HG03039 (cell line): ENCODE results near the gene FGF18.
"Not testable (repeated sequence)": the region's sequence is repeated elsewhere in the genome, so short reads cannot be mapped to it uniquely, and the experiment has no call there.

Experiments
- ATAC-seq: cut with Tn5 transposase; IDR thresholded peaks from one replicate; pipeline ENCODE4 v1.9.1; 2021; ENCODE audit warnings: mild to moderate bottlenecking, moderate library complexity; ENCODE audit not compliant: unreplicated experiment

The FGF18 gene, protein sequence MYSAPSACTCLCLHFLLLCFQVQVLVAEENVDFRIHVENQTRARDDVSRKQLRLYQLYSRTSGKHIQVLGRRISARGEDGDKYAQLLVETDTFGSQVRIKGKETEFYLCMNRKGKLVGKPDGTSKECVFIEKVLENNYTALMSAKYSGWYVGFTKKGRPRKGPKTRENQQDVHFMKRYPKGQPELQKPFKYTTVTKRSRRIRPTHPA

DNA sequence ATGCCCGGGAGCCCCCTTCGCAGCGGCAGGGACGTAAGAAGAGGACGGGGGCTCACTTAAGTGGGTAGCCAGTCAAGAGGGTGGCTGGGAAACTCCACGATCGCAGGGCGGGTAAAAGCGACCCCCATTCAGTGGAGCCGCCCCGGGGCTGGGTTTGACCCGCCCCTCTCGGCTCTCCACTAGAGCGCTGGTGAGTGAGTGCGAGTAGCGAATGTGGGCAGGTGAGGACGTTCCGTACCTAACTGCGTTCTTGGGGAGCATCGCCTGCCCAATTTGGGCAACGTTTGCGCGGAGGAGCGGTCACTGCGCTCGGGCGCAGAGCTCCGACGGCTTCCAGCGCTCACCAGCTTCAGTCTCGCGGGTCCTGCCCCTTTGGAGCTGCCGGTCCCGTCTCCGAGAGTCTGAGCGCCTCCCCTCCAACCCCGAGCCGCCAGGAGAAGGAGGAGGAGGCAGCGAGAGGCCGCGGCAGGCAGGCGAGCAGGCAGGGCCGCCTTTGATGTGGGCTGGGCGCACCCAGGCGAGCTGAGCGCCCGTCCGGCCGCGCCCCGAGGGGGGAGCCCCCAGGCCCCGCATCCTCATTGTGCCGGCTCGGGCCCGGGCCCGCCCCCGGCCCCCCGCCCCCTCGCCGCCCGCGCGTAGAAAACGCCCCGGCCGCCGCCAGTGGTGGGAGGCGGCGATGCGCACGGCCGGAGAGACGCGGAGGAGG is at the start of gene FGF18:
Gene FGF18, plus strand, starts transcription at position 666 of the 706 bp plus-strand sequence. CDS start 553 bp downstream, outside the sequence.
- no peak for ATAC-seq

DNA sequence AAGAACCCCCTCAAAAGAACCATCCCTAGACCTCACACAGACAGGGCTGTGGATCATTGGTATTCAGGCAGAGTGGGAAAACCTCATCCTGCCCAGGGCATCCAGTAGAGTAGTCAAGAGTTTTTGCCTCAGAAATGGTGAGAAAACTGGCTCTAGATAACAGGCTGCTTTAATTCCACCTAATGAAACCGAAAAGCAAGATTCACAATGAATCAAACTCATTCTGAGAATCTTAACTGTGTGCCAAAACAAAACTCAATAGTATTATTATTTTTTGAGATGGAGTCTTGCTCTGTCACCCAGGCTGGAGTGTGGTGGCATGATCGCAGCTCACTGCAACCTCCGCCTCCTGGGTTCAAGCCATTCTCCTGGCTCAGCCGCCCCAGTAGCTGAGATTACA is 49.5 kb upstream of the FGF18 start:
- no peak for ATAC-seq

DNA sequence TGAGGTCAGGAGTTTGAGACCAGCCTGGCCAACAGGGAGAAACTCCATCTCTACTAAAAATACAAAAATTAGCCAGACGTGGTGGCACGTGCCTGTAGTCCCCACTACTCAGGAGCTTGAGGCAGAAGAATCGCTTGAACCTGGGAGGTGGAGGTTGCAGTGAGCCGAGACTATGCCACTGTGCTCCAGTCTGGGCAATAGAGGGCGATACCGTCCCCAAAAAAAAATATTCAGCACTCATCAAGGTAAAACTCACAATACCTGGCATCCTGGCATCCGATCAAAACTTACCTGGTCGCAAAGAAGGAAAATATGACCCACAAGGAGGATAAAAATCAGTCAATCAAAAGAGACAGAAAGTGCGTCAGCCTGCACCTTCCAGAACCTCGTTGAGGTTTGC is 48.6 kb upstream of the FGF18 start:
- not testable (repeated sequence) for ATAC-seq

DNA sequence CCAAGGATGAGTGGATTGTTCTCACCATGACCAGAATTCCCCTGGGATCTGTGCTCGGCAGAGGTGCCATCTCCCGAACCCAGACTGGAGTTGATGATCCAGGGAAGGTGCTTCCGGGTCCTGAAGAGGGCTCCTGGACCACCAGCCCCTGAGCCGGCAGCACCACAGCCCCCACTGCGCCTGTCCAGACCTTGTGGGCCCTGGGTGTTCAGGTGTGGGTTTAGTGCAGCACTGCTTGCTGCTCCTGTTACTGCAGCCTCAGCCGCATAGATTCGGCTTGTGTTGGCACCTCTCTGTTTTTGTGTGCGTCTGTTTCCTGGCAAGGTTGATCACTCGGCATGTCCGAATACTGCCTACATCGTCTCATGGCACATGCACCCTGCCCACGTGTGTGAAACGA is 48.1 kb upstream of the FGF18 start:
- ATAC-seq = no peak

DNA sequence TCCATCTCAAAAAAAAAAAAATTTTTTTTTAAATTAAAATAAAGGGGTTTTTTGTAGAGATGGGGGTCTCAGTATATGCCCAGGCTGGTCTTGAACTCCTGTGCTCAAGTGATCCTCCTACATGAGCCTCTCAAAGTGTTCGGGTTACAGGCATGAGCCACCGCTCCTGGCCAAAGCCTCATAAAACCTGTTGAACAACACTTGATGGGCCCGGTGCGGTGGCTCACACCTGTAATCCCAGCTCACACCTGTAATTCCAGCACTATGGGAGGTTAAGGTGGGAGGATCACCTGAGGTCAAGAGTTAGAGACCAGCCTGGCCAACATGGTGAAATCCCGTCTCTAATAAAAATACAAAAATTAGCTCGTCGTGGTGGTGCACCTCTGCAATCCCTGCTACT is 39.5 kb upstream of the FGF18 start:
- no peak for ATAC-seq

DNA sequence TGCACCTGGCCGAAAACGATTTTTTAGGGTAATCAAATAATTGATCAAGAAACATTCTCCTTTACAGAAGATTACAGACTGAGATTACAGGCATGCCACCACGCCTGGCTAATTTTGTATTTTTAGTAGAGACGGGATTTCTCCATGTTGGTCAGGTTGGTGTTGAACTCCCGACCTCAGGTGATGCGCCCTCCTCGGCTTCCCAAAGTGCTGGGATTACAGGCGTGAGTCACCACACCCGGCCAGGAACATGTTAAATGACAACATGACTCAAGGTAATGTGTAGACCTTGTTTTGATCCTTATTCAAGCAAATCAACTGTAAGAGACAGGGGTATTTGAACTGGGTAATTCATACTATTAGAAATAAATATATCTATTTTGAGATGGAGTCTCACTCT is 35.0 kb upstream of the FGF18 start:
- not testable (repeated sequence) for ATAC-seq

DNA sequence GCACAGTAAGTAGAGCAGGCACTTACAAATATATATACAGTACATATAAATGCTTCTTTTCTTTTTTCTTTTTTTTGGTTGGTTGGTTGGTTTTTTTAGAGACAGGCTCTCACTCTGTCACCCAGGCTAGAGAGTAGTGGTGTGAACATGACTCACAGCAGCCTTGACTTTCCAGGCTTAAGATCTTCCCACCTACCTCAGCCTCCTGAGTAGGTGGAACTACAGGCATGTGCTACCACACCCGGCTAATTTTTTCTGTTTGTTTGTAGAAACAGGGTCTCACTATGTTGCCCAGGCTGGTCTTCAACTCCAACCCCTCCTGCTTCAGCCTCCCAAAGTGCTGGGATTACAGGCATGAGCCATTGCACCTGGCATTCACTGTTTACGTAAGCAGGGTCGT is 34.4 kb upstream of the FGF18 start:
- ATAC-seq = not testable (repeated sequence)

DNA sequence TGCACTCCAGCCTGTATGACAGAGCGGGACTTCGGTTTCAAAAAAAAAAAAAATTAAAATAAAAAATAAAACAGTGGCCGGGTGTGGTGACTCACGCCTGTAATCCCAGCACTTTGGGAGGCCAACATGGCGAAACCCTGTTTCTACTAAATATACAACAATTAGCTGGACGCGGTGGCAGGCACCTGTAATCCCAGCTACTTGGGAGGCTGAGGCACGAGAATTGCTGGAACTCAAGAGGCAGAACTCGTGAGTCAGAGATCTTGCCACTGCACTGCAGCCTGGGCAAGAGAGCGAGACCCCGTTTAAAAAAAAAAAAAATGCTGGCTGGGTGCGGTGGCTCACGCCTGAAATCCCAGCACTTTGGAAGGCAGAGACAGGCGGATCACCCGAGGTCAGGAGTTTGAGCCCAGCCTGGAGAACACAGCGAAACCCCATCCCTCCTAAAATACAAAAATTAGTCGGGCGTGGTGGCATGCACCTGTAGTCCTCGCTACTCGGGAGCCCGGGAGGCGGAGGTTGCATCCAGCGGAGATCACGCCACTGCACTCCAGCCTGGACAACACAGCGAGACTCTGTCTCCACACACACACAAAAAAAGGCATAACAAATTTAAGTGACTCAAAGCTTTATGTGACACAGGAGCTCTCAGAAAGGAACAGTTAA is 33.3 kb upstream of the FGF18 start:
- no peak for ATAC-seq

DNA sequence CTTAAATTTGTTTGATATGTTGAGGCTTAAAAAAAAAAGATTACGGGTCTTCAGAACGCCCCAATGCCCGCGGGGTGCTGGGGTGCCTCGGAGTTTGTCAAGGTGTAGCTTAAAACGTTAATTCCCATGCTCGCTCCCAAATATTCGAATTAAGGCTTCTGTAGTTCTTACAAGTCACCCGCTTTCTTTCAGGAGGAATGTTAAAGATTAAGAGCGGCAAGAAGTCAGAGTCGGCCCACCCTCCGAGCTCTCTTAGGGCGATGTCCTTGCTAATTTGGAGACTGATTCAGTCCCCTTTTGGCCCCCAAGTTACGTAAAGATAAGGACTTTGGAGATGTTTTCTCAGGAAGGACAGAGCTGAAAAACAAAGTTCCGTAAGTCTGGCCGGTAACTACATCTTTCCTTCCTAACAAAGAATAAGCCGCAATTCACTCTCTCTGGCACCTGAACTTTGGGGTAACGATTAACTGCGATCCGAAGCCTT is 32.5 kb upstream of the FGF18 start:
- no peak for ATAC-seq

DNA sequence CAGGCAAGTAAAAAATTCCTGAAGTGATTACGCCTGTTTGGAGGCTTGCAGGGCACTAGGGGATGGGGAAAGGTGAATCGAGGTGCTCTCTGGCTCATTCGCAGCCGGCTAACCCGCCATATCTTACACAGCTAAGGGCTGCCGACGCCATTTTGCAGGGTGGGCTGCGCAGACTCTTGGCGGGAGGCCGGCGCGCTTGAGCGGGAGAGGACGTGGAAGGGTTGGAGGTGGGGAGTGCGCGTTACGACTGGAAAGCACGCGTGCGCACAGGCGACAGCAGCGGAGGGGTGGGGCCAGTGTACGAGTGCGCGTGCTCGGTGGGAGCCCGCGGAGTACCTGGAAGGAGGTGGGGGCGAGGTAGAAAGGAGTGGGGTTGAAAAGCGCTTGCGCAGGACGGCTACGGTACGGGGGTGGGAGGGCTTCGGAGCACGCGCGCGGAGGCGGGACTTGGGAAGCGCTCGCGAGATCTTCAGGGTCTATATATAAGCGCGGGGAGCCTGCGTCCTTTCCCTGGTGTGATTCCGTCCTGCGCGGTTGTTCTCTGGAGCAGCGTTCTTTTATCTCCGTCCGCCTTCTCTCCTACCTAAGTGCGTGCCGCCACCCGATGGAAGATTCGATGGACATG is 32.0 kb upstream of the FGF18 start, which contains the start of gene NPM1:
Gene NPM1, plus strand, starts transcription at position 505 of the 625 bp plus-strand sequence. Its CDS starts 100 bp downstream, at position 605.
- peak; percentile 74 for ATAC-seq

DNA sequence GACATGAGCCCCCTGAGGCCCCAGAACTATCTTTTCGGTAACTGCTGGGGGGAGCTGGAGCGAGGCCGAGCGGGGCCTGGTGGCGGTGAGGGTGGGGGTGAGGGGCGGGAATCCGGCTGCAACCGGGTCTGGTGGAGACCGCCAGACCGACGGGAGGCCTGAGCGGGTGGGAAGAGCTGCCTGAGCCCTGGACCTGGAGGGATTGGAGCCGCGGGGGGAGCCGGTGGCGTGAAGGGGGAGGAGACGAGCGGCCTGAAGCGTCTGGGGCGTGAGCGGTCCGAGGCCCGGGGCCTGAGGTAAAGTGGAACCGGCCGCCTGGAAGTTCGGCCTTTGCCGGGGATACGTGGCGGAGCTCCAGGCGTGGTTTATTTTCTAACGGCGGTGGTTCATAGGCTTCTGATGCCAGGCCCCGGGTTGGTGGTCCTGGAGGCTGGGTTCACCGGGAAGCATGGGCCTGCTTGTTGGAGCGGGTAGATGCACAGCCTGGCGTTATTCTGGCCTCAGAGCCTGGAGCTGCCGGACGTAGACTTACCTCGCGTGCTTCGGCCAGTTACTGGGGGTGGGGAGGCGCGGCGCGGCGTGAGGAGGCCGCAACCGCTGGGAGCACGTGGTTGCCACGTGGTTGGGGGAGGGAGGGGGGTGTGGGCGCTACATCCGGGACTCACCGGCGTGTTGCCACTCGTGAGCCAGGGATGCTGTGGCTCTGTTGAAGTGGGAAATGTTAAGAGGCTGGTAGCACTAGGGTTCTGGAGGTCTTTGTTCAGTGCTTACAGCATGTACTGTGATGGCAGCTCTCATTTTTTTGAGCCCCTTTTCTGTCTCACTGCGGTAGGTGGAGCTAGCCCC is 31.3 kb upstream of the FGF18 start:
- ATAC-seq = peak; percentile 28

DNA sequence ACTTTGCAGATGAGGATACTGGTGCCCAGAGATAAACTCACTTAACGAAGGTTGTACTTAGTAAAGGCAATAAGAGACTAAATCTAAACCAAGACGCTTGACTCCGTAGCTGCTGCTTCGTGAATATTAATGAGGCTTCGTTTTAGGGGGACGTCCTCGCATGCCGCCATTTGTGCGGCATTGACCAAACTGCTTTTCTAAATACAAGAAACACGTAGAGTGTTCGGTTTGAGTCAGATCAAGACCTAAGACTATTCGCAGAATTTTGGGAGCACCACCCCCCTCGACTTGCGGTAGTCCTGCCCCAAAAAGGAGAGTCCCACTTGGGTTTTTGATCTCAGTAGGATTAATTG is 30.7 kb upstream of the FGF18 start:
- ATAC-seq = peak; percentile 4

DNA sequence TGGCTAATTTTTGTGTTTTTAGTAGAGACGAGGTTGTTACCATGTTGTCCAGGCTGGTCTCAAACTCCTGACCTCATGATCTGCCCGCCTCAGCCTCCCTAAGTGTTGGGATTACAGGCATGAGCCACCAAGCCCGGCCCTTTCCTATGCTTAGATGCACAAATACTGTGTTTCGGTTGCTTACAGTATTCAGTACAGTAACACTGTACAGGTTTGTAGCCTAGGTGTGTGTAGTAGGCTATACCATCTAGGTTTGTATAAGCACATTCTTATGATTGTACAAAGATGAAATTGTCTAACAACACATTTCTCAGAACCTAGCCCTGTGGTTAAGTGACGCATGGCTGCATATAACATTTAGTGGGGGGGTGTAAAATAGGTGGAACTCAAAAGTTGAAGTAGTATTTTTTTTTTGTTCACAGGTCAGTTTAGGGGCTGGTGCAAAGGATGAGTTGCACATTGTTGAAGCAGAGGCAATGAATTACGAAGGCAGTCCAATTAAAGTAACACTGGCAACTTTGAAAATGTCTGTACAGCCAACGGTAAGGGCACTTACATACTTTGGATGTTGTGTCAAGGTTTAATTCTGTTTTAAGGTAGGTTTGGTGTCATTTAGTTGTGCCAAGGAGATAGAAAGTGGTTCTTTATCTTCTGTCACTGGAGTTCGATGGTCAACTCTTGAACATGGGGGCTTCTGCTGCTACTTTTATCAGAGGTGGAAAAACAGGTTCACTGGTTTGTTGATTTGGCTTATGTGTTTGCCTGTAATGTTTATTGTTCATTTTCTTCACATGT is 28.4 kb upstream of the FGF18 start:
- no peak for ATAC-seq

DNA sequence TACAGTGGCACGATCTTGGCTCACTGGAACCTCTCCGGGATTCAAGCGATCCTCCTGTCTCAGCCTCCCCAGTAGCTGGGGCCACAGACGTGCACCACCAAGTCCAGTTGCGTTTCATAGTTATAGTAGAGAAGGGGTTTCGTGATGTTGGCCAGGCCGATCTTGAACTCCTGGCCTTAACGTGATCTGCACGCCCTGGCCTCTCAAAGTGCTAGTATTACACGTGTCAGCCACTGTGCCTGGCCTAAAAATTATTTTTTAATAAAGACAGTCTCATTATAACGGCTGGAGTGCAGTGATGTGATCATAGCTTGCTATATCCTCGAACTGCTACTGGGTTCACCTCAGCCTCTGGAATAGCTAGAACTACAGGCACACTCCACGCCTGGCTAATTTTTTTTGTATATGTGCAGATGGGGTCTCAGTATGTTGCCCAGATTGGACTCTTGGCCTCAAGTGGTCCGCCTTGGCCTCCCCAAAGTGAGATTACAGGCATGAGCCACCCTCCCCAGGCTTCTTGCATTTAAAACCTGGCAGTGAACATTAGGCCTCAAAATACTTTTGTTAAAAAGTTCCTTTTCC is 27.4 kb upstream of the FGF18 start:
- ATAC-seq = no peak

DNA sequence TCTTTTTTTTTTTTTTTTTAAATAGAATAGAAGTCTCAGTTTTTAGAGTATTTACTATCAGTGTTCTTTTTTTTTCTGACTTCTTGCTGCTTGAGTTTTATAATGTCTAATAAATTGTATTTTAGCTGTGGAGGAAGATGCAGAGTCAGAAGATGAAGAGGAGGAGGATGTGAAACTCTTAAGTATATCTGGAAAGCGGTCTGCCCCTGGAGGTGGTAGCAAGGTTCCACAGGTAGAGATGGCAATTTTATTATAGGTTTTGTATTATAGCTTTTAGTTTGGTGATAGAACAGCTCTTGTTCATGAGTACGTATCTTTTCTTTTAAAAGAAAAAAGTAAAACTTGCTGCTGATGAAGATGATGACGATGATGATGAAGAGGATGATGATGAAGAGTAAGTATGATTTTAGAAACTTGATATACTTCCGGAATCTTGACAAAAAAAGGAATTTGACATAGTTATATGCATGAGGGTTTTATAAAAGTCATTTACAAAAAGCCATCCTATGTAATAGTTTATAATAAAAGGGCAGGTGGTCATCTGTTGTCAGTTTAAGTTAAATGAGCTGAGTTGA is 26.8 kb upstream of the FGF18 start:
- no peak for ATAC-seq

DNA sequence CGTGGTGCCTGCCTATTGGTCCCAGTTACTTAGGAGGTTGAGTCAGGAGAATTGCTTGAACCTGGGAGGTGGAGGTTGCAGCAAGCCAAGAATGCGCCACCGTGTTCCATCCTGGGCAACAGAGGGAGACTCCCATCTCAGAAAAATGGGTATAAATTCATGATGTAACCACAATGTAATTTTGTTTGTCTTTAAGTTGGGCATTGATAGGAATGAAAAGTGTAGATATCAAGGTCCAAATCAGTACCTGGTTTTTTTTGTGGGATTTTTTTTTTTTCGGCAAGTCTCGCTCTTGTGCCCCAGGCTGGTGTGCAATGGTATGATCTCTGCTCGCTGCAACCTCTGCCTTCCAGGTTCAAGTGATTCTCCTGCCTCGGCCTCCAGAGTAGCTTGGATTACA is 24.4 kb upstream of the FGF18 start:
- no peak for ATAC-seq

DNA sequence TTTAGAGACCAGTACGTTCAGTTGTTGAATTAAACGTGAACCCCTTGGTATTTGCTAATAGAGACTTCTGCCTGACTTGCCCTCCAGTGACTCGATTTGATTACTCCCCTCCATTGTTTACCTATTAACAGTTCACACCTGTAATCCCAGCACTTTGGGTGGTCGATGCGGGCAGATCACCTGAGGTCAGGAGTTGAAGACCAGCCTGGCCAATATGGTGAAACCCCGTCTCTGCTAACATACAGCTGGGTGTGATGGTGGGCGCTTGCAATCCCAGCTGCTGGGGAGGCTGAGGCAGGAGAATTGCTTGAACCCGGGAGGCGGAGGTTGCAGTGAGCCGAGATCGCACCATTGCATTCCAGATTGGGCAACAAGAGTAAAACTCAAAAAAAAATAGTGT is 22.9 kb upstream of the FGF18 start:
- not testable (repeated sequence) for ATAC-seq

DNA sequence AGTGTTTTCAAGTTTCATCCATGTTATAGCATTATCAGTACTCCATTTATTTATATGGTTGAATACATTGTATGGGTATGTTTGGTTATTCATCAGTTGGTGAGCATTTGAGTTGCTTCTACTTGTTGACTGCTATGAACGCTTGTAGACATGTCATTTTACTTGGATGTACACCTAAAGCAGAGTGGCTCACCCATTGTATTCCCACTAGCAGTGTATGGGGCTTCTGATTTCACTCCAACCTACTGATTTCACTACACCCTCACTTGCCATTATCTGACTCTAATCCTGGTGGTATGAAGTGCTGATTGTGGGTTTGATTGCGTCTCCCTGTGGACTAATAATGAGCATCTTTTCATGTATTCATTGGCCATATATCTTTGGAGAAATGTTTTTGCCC is 22.3 kb upstream of the FGF18 start:
- no peak for ATAC-seq

DNA sequence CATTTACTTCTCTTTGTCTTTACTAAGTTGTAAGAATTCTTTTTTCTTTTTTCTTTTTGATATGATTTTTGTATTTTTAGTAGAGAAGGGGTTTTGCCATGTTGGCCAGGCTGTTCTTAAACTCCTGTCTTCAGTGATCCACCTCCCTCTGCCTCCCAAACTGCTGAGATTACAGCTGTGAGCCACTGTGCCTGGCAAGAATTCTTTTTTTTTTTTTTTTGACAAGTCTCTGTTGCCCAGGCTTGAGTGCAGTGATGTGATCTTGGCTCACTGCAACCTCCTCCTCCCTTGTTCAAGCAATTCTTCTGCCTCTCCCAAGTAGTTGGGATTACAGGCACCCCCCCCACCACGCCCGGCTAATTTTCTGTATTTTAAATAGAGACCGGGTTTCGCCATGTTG is 21.8 kb upstream of the FGF18 start:
- ATAC-seq = no peak
